NCI-H2227 treated with DMSO at 0.1 percent for 48 hours (cell line): ENCODE data around the gene TFF3.

ENCODE experiments used
- DNase-seq: peaks from one replicate; lab custom pipeline; 2025; lab: John Stamatoyannopoulos, UW

Gene TFF3

DNA sequence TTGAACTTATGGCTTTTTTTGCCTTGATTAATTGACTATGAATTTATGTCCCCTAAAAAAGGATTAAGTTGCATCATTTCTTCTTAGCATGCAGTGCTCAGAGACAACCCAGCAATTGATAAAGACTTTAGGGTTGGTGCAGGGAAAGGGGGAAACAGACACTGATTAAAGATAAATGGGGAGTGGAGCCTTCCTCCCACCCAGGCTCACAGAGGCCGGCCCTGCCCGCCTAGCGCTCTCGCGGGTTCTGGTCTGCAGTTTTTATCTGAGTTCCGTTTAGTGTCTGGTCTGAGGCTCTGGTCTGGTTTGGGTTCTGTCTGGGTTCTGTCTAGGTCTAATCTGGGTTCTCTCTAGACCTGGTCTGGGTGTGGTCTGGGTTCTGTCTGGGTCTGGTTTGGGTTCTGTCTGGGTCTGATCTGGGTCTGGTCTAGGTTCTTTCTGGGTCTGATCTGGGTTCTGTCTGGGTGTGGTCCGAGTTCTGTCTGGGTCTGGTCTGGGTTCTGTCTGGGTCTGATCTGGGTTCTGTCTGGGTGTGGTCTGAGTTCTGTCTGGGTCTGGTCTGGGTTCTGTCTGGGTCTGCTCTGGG, 48.1 kb downstream of the TFF3 start:
- no peak for DNase-seq

DNA sequence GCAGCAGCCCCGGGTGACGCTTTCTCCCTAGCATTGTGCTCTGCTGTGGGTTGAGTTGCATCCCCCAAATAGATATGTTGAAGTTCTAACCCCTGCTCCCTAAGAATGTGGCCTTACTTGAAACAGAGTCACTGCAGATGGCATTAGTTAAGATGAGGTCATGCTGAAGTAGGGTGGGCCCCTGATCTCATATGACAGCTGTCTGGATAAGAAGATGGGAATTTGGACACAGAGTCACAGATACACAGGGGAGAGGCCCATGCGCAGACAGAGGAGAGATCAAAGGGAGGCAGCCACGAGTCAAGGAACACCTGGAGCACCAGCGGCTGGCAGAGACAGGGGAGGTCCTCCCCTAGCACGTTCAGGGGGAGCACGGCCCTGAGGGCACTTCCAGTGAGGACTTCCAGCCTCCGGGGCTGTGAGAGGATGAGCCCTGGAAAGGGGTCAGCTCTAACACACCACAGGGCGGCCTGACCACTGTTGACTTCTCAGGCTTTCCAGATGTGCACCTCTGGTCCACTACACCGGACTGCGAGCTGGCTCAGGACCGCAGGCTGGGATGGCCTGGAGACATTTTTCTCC, 49.9 kb downstream of the TFF3 start:
- no peak for DNase-seq

DNA sequence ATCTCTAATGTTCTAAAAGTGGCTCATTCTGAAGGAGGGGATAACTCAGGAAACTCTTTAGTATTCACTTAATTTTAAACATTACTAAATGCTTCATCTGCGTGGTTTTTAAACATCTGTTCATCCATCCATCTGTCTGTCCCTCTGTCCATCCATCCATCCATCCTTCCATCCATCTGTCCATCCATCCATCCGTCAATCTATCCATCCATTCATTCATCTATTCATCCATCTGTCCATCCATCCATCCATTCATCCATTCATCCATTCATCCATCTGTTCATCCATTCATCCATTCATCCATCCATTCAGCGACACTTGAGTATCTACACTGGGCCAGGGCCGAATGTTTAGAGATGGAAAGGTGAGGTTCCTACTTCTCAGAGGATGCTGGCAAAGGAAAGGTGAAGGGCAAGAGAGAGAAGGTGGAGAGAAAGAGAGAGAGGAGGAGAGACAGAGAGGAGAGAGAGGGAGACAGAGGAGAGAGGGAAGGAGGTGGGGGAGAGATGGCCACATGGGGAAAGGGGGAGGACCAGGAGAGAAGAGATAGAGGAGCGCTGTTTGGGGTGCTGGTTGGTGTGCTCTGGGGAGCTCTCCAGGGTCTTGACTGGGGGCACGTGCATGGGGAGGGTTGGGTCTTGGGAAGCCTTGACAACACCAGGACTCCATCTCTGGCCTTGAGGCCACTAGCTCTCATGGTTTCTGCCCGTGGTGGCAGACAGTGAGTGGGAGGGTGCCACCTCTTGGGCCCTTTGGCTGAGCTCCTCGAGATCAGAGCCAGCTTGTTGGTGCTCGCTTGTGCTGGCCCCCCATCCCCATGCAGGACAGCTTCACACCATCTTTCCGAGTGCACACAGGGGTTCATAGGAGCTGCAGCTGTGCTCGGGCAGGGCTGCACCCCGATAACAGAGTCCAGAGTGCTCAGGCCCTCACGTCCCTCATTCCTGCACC, 50.7 kb downstream of the TFF3 start:
- DNase-seq: no peak

DNA sequence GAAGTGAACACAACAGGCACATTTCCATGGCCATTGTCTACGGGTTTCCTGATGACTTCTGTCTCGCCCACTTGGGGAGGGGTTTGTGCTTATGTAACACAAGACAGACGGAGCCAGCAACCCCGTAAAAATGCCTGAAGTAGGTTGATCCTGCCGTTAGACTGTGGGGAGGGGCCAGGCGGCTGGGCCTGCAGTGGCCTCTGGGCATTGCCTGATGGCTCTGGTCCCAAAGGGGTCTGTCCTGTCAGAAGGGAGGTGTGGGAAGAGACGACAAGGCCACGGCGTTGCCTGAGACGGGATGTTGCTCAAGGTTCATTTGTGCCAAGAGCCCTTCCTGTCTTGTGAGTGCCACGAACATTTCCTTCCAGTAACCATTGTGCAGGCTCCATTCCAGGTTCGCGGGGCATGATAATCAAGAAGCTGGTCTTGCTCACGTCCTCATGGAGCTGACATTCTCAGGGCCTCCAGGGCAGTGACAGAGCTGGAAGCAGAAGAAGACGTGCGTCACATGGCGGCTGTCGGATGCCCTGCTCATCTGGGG, 51.5 kb downstream of the TFF3 start:
- no peak for DNase-seq

DNA sequence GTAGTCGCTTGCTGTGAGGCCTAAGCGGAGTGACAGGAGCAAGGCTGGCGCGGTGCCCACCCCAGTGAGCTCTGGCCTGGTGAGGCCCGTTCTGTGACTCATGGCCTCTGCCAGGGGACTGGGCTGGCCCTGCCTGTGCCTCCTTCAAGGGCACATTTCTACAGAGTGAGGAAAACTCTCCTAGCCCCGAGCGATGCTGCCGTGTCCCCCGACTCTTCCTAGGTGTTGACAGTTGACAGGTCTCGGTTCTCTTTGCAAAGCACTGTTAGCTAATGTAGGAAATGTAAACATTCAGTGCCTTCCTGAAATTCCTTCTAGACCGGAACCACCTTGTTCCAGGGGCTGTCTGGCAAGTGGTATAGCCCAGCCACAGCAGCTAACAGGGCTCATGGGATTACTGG, 52.4 kb downstream of the TFF3 start:
- DNase-seq: no peak

DNA sequence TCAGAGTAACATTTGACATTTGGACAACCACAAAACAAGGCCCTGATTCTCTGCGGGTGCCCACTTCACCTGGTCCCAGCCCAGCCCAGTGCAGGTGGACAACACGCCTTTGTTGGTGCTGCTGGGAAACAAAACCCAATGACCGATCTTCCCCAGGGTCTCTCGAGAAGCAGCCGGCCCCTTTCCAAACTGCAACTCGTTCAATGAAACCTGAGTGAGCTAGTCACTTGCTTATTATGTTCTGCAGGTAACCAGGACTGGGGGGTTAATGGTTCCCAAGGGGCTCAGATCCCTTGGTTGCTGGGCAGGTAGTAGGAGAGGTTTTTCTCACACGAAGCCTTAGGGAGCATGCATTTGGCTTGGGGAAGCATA, 53.4 kb downstream of the TFF3 start:
- no peak for DNase-seq
